Cardiac muscle cell (in vitro differentiated cells and primary cell): Measurements from ENCODE around the gene NYAP1. TPM values are rescaled to one million over a fixed set of nuclear protein-coding genes. Genes with fewer than 3 reads are reported as not detected.
A peak's percentile ranks its signal among the peaks of the same experiment; 100 is the strongest.

Experiments
- DNase-seq, 2 donors: peaks; one replicate each; pipeline versions ENCODE4 v3.0.0 to v3.0.0-alpha.2; 2010 to 2017; ENCODE audit warnings: low read depth in 1 of 2, low spot score in 1 of 2
- H3K27ac ChIP-seq: fragments of 200-600 bp; sonication (generic); 2 replicates; pipeline ENCODE4 v1.5.1; 2016
- H3K27me3 ChIP-seq: fragments of 200-600 bp; sonication (generic); 2 replicates; pipeline ENCODE4 v1.6.0; 2016; ENCODE audit warnings: control low read depth
- H3K36me3 ChIP-seq: fragments of 200-600 bp; sonication (generic); 2 replicates; pipeline ENCODE4 v1.5.1; 2016; ENCODE audit warnings: control low read depth
- H3K4me1 ChIP-seq: fragments of 200-600 bp; sonication (generic); 2 replicates; pipeline ENCODE4 v1.8.1; 2017; ENCODE audit warnings: low read depth, mild to moderate bottlenecking, mixed run types
- H3K4me3 ChIP-seq: fragments of 200-600 bp; sonication (generic); 2 replicates; pipeline ENCODE4 v1.5.1; 2016; ENCODE audit warnings: mild to moderate bottlenecking
- H3K9me3 ChIP-seq: fragments of 200-600 bp; sonication (generic); 2 replicates; pipeline ENCODE4 v1.5.1; 2017; ENCODE audit warnings: low read depth, mild to moderate bottlenecking, control low read depth
- polyA plus RNA-seq: library from polyadenylated mRNA; unstranded; fragments of >200 nt; fragmentation: Nextera tagmentation; extraction: Ambion mirVana; gene quantifications from 2 replicates; pipeline ENCODE4 v1.2.1, GENCODE V29; 2016
- total RNA-seq: library from RNA; depleted of rRNA; stranded (reverse); fragments of >200 nt; gene quantifications from 2 replicates; pipeline ENCODE4 v1.2.3, GENCODE V29; 2016
- TF ChIP-seq, protein P1 (sequence below): IDR thresholded peaks from 2 replicates; pipeline ENCODE4 v1.5.1; 2012; ENCODE audit warnings: low read depth, mild to moderate bottlenecking, low read length

NYAP1 gene
- total and polyA plus RNA-seq, 2 experiments from 2014 or later: 0.06 to 13.0 TPM

DNA sequence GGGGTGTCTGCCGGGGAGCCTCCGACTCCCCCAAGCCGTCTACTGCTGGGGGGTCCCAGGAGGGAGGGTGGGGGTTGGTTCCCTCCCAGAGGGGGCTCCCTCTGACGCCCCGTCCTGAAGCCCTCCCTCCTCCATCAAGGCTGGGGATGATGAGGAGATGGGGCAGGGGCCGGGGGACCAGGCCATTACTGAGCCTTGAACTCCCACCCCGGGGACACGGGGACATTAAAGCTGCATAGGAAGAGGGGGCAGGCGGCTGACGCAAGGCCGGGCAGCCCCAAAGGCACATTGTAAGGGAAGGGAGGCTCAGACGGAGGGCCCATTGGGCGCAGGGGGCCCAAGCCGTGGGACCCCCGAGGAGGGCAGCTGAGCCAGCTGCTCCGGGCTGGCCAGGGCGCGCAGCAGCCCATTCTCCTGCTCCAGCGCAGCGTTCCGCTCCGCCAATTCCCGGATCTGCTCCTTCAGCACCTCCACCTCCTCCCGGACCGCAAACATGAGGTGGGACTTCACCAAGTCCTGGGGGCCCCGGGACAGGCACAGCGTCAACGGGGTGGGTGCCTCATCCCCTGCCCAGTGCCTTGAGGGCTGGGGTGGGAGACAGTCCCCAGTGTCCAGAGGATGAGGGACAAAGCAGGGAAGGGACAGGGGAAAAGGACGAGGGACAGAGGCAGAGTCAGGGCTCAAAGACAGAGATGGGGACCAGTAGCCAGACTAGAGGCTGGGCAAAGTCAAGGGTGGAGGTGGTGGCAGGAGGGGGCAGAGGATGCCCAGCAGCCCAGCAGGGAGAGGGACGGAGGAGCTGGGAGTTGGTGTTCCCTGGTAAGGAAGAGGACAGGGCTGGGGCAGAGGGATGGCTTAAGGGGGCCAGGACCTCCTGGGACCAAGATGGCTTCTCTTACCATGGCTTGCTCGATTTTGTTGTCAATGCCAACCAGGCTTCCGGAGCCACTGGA is 16.8 kb upstream of the NYAP1 start:
- Histone ChIP-seq H3K9me3 (no peaks in the 10 kb centered on the region), H3K4me1 (peaks cover 6% of the 10 kb centered on the region), H3K27me3 (no peaks in the 10 kb centered on the region), H3K27ac (no peak overlapping the region), H3K36me3 (peaks cover 4% of the 10 kb centered on the region), H3K4me3 (no peak overlapping the region)
- DNase-seq: no peak
- TF ChIP-seq, protein P1, sequence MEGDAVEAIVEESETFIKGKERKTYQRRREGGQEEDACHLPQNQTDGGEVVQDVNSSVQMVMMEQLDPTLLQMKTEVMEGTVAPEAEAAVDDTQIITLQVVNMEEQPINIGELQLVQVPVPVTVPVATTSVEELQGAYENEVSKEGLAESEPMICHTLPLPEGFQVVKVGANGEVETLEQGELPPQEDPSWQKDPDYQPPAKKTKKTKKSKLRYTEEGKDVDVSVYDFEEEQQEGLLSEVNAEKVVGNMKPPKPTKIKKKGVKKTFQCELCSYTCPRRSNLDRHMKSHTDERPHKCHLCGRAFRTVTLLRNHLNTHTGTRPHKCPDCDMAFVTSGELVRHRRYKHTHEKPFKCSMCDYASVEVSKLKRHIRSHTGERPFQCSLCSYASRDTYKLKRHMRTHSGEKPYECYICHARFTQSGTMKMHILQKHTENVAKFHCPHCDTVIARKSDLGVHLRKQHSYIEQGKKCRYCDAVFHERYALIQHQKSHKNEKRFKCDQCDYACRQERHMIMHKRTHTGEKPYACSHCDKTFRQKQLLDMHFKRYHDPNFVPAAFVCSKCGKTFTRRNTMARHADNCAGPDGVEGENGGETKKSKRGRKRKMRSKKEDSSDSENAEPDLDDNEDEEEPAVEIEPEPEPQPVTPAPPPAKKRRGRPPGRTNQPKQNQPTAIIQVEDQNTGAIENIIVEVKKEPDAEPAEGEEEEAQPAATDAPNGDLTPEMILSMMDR: no peak

DNA sequence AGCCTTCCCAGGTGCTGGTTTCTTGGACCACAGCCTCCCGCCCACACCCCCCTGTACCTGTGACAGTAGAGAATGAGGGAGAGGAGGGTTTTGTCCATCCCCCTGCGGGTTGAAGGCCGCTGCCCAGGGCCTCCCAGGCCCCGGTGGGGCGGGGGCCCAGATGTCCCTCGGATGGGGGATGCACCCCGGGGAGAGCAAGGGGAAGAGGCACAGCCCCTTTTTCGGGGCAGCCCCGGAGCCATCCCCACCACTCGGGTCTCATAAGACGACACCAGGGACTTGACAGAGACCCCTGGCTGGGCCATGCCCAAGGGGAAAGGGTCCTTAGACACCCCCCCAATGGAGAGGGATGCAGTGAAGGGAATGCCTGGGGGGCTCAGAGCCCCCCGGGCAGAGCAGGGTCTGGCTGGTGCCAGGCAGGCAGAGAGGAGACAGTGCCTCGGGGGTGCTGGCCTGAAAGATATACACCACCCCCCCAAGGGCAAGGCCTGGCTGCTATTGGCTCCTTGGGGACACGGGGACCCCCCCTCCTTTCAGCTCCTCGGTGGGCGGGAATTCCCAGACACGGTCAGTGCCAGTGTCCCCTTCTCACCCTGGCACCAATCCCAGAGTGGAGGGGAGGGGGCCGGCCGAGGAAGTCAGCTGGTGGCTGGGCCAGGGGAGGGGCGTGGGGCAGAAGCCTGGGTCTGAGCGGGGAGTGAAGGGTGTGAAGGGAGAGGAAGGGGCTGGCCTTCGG is 15.9 kb upstream of the NYAP1 start:
- TF ChIP-seq, protein P1: no peak
- no peak for DNase-seq
- peaks cover 4% of the 10 kb centered on the region for H3K36me3 ChIP-seq
- H3K4me3 ChIP-seq: no peak overlapping the region
- no peaks in the 10 kb centered on the region for H3K27me3 ChIP-seq
- no peak overlapping the region for H3K27ac ChIP-seq
- no peaks in the 10 kb centered on the region for H3K9me3 ChIP-seq
- peaks cover 6% of the 10 kb centered on the region for H3K4me1 ChIP-seq

DNA sequence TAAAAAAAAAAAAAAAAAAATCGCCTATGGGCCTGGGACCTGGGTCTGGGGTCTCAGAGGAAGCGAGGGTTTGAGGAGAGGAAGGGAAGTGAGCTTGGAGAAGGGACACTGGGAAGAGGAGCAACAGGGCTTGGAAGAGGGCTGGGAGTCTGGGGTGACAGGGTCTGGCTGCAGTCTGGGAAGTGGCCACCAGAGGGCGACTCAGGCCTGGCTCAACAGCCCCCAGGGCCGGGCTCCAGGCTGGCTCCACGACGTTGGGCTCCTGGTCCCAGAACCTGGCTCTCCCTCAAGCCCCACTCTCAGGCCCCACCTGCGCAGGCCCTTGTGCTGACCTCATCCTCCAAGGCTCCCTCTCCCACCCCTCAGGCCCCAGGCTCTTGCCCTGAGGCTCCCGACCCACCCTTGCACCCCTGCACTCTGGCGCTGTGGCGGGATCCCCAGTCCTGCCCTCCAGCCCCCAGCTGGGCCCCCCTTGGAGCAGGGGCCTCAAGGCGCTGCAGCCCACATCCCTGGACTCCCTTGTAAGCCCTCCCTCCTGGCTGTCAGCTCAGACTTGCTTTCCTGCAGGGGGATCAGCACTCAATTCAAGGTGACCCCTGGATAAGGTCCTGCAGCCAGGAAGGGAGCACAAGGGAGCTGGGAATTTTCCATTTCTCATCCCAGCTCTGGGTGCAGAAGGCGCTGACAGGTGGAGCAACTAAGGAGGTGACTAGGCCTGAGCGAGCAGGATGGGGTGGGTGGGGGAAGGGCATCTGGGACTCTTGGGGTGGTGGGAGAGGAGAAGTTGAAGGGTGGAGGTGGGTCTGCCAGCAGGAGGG is 14.3 kb upstream of the NYAP1 start:
- peak; percentile 82 to 91 for DNase-seq
- TF ChIP-seq, protein P1: peak; percentile 89
- Histone ChIP-seq H3K4me3 (no peak overlapping the region), H3K36me3 (peaks cover 17% of the 10 kb centered on the region), H3K27ac (peak overlapping the region; percentile 83), H3K27me3 (no peaks in the 10 kb centered on the region), H3K4me1 (peaks cover 6% of the 10 kb centered on the region), H3K9me3 (no peaks in the 10 kb centered on the region)

DNA sequence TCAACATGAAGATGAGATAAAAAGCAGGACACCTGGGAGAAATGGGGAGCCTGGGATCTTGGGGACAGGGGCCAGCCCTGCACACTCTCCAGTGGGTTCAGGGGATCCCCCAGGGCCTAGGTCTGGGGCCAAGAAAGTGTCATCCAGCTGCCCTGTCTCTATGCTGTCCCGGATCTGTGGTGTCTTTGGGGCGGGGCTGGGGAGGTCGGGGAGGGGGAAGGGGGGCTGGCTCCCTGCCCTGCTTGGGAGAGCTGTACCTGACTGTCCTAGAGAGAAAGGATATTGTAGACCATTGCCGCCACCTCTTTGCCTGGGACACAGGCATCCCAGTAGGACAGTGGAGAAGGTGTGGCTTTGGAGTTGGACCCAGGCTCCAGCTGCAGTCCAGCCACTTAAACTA is 12.7 kb upstream of the NYAP1 start:
- no peak for DNase-seq
- Histone ChIP-seq H3K36me3 (peaks cover 17% of the 10 kb centered on the region), H3K9me3 (no peaks in the 10 kb centered on the region), H3K27ac (peak overlapping the region; percentile 83), H3K4me1 (peaks cover 20% of the 10 kb centered on the region), H3K27me3 (no peaks in the 10 kb centered on the region), H3K4me3 (no peak overlapping the region)
- TF ChIP-seq, protein P1: no peak
